GM13977 (cell line): Measurements from ENCODE around the gene EIF4A3.
"Not testable (repeated sequence)": the region's sequence is repeated elsewhere in the genome, so short reads cannot be mapped to it uniquely, and the experiment has no call there.

Experiments
- DNase-seq: peaks from one replicate; pipeline ENCODE4 v3.0.0; 2012; ENCODE audit warnings: low spot score
- CTCF ChIP-seq: IDR thresholded peaks from 2 replicates; pipeline ENCODE4 v1.5.1; 2012; ENCODE audit warnings: mild to moderate bottlenecking, control low read depth; ENCODE audit not compliant: insufficient read depth; ENCODE audit errors: extremely low read depth, missing control alignments
- in situ Hi-C: fragments of 300-500 bp; cut with MboI; formaldehyde crosslinking; loops from one replicate; pipeline ENCODE4 v1.12.0; 2022; ENCODE audit warnings: low sequenced_read_pairs, low pct_unique_long_range_greater_than_20kb, mixed read lengths, inconsistent platforms; ENCODE audit not compliant: unreplicated experiment

The EIF4A3 gene

DNA sequence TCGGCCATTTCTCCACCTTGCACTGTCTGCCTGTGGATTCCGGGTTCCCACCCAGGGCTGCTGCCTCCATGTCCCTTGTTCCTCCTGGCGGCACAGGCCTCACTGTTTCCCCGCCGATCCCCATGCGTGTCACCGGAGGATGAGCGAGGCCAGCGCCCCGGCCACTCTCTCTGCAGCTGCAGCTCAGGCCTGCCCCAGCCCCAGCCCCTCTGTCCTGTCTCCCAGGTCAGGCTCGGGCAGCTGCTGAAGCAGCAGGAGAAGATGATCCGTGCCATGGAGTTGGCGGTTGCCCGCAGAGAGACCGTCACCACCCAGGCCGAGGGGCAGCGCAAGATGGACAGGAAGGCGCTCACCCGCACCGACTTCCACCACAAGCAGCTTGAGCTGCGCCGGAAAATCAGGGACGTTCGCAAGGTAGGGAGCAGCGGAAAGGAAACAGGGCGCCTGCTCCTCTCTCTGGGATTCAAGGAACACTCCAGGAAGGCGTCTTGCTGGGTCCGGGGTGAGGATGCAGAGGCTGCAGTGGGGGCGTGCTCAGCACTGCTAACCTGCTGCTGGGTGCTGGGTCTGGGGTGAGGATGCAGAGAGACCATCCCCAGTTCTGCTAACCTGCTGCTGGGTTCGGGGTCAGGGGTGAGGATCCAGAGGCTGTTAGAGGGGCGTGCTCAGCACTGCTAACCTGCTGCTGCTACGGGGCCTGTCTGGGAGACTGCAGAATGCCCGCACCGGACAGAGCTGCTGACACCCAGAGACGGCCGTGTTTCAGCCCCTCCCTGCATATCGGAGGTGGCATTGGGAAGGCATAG, 51.7 kb downstream of the EIF4A3 start:
- no peak for TF ChIP-seq CTCF
- no peak for DNase-seq
- in situ Hi-C loops: no loop called here

DNA sequence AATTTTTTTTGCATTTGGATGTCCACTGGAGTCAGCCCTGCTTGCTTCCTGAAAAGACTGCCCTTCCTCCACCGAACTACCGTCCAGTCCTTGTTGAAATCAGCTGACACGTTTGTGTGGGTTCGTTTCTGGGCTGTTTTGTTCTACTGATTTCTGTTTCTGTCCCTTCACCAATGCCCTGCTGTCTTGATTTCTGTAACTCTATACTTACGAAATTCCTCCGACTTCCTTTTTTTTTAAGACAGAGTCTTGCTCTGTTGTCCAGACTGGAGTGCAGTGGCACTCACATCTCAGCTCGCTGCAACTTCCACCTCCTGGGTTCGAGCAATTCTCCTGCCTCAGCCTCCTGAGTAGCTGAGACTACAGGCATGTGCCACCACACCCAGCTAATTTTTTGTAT, 54.0 kb downstream of the EIF4A3 start:
- no peak for DNase-seq
- in situ Hi-C loops: no loop called here
- TF ChIP-seq CTCF: no peak

DNA sequence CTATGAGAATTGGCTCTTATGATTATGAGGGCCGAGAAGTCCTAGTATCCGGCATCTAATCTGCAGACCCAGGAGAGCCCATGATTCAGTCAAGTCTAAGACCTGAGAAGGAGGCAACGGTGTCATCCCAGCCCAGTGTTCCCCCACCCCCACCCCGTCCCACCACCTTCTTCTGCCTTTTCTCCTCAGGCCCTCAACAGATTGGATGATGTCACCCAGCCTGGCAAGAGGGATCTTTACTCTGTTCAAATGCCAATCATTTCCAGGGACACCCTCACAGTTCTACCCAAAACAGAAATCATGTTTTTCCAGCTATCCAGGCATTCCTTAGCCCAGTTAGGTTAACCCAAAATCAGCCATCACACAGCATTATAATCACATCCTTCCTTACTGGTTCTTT, 55.6 kb downstream of the EIF4A3 start:
- DNase-seq: no peak
- no peak for TF ChIP-seq CTCF
- in situ Hi-C loops: no loop called here

DNA sequence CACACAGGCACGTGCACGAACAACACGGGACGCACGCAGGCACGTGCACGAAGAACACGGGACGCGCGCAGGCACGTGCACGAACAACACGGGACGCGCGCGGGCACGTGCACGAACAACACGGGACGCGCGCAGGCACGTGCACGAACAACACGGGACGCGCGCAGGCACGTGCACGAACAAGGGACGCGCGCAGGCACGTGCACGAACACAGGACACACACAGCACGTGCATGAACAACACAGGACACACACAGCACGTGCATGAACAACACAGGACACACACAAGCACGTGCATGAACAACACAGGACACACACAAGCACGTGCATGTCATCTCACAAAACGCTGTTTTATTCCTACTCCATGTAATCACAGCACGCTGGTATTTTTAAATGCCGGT, 56.8 kb downstream of the EIF4A3 start:
- in situ Hi-C loops, DNase-seq: not testable (repeated sequence)

DNA sequence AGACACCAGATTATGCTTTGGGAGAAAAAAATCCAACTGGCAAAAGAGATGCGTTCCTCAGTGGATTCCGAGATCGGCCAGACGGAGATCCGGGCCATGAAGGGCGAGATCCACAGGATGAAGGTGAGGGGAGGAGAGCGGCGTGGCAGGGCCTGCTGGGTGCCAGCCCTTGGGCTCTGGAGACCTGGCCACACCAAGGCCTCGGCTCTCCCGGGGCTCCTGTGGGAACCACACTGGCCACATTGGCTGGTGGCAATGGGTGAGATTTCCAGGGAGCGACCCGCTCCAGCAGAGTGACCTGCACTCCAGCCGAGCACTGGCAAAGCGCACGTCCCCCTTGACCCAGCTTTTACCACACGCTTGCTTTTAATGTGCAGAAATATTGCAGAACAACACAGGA, 57.2 kb downstream of the EIF4A3 start:
- no peak for TF ChIP-seq CTCF
- no peak for DNase-seq
- in situ Hi-C loops: no loop called here

GRCh38 chr17:80087346-80088265, 59.3 kb downstream of the EIF4A3 start:
- no peak for DNase-seq
- TF ChIP-seq CTCF: no peak
- in situ Hi-C loops: no loop called here

DNA sequence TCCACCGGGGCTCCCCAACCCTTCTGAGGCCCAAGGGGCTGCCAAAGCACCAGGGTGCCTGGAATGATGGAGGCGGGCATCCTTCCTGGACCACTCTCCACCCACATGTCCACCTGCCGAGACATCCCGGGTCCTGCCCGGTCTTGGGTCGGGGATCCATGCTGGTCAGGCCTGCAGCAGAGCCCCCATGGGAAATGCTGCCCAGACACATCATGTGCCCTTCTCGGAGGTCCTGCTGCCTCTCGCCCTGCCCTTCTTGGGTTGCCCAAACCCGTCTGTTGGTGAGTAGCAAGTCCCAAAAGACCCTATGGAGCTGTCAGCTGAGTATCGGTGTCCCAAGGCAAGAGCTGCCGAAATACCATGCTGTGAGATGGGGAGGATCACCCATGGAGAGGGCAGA, 60.3 kb downstream of the EIF4A3 start:
- in situ Hi-C loops: no loop called here

More for the DNA sequence above, 60.3 kb downstream of the EIF4A3 start:
- no peak for TF ChIP-seq CTCF
- no peak for DNase-seq
